RPMI7951 (cell line): Measurements from ENCODE around the gene TVP23C. TPM values are rescaled to one million over a fixed set of nuclear protein-coding genes. Genes with fewer than 3 reads are reported as not detected.
A peak's percentile ranks its signal among the peaks of the same experiment; 100 is the strongest.

Source experiments
- DNase-seq: peaks from one replicate; pipeline ENCODE4 v3.0.0-alpha.2; 2012; ENCODE audit warnings: low read depth
- total RNA-seq: library from RNA; depleted of rRNA; stranded (reverse); fragments of >200 nt; shearing (Covaris generic); gene quantifications from 2 replicates; pipeline ENCODE4 v1.2.3, GENCODE V29; 2014; rRNA removed

TVP23C gene
- total RNA-seq, 1 experiment from 2014 or later = 9.7 TPM

DNA sequence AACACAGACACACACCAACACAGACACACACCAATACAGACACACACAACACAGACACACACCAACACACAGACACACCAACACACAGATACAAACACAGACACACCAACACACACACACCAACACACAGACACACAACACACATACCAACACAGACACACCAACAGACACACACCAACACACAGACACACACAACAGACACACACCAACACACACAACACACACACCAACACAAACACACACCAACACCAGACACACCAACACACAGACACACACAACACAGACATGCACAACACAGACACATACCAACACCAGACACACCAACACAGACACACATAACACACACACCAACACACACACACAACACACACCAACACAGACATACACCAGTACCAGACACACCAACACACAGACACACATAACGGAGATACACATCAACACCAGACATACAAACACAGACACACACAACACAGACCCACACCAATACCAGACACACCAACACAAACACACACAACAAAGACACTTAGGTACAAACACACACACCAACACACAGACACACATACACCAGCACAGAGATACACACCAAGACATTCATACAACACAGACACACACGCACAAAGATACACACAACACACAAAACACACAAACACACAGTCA, 98.1 kb downstream of the TVP23C start:
- DNase-seq = no peak

DNA sequence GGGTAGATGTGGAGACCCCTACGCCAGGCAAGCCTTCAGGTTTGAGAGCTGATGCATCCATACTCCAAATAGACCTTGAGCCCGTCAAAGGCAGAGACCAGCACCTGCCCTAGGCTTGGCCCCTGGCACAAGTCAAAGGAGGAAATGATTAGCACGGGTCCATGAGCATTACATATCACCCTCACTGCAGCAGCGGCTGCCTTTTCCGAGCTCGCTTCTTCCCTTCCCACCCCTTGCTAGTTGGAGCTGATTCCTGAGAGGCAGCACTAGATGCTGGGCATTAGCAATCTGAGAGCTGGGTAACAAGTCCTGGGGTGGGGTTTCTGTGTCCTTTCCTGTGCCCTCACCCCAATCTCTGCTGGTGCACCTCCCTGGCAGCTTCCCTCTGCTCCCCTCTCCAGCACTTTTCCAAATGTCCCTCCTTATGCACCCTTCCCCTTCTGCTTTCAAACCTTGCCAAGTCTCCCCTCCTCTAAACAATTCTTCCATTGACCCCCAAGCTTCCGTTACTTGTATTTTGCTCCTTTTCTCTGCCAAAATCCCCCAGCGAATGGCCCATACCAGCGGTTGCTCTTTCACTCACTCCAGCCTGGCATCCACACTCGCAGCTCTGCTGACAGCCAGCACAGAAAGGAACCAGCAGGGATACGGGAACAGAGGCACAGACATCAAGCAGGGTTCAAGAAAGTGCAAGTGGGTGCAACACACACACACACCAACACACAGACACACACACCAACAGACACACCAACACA, 98.9 kb downstream of the TVP23C start:
- DNase-seq = no peak

DNA sequence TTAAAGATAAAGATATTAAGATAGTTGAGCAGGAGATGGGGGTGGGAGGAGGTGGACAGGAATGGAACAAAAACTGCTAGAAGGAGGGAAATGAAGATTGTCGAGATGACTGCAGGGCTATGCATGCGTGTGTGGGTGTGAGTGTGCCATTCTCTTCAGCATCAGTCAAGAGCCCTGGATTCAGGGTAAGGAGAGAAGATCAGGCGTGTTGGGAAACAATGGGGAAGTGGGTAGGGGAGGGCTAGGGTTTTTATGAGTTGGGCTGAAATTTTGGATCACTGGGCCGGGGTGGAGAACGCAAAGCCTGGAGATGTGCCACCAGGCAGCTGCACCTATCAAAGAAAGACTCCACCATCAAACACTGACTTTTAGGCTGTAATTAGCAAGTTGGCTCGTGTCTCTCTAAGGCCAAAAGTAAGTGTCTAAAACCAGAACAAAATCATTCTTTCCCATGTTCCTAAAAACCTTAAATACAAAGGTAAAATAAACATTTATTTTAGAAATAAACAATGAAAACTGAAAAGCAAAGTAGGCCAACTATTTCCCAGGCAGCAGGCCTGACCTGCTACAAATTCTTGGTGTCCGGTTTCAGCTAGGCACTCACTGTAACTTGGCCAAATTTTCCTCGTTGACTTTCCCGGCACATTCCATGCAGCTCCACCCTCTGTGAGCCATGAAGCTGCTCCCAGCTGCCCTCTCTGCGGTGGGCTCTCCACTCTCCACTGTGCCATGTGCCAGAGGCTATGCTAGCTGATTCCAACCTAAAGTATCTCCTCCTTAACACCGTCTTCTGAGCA, 100.1 kb downstream of the TVP23C start:
- peak; percentile 78 for DNase-seq

DNA sequence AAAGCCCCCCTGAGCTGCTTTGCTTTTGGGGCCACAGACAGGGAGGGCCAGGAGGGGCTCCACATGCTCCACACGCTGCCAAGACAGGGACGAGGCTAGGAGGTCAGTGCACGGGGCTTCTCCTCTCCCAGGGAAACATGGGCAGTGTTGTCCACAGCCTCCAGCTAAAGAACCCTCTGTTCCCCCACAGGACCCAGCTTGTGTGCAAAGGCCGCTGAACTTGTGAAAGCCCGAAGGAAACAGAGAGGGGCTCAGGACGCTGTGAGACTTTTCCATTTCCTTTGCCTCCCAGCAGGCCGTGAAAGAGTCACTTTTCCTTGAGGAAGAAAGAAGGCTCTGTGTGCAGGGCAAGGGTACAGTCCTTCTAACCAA, 105.6 kb downstream of the TVP23C start:
- peak; percentile 50 for DNase-seq

DNA sequence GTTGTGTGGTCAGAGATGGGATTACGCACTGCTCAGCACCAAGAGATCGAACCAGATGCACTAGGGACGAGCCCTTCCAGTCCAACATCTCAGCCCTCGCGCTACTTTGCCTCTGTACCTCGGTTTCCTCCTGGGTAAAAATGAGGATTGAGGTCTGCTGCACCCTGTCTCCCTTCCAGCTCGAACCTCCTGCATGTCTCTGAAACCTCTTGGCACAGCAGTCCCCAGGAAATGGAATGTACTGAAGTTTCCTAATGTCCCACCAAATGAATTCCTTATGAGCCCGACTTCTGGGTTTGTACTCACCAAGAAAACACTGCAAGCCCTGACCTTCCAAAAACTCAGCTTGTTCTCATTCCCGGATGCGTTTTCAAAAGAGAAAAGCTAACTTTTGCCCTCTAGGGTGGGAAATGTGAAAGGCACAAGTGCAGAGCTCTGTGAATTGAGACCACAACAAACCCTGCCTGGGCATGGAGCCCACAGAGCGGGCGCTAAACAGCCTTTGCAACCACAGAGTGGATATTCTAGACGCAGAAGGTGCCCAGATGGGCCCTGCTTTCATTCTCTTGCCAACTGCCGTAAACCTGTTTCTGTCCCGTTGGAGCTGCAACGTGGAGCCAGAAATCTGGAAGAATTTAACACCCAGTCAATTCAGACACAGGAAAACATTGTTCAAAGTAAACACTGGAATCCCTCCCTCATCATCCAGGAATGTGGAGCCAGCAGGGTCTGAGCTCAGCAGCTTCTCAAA, 106.1 kb downstream of the TVP23C start:
- DNase-seq = peak; percentile 95

DNA sequence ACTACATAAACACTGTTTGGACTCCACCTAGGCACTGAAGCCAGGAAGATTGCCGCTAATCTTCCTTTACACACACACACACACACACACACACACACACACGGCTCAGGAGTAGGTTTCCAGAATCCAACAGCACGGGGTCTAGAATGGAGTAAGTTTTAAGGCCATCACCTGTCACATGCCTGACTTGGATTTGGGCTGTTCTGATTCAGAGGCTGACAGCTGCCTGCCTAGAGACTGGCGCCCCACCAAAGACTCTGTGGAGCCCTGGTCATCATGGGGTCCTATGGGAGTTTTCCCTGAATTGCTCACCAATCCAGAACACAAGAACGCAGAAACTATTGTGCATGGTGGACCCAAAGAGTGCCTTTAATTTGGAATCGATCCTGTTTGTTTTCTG, 106.8 kb downstream of the TVP23C start:
- DNase-seq = no peak

DNA sequence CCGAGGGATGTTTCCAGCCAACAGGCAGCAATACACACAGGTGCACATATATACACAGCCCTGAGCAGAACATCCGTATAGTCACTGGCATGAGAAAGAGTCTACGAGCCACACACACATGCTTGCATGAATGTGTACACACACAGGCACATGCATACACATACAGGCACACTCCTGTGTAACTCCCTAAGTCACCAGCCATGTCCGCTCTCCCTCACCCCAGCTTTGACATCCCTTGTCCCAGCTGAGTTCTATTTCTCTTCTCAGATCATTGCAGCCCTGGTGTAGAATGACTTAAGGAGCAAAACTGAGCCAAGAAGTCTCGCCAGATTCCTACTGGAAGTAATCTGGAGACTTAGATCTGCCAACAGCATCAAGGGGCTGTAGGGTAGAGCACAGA, 108.9 kb downstream of the TVP23C start:
- no peak for DNase-seq

DNA sequence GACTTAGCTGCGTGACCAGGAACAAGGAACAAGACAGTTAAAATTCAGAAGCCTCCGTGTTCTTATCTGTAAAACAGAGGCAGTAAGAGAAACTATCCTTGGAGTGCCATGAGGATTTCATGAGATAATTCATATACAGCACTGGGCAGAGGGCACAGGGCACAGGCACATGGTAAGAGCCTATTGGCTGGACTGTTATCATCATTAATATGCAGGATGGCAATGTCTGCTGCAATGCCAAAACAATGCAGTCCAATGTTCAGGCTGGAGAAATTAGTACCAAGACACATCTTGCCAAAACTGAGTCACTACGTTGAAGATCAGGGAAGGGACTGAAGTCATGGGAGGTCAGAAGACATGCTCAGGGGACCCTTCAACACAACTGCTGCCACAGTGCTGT, 109.5 kb downstream of the TVP23C start:
- no peak for DNase-seq

DNA sequence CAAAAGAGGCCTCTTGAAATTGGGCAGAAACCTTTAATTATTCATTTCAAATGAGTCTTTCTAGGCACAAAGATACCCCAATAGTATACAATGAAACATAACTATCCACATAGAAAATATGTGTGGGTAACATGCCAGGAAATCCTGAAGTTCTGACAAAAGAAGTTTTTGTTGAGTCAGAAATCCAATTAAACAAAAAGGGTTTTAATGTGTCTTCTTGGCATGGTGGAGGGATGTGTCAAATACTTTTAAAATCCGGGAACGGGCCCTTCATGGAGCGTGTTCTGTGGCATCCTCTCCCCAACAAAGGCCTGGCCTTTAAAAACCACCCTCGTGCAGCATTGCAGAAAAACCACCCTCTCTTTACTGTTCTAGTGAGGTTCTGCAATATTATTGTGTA, 110.0 kb downstream of the TVP23C start:
- DNase-seq = peak; percentile 25

DNA sequence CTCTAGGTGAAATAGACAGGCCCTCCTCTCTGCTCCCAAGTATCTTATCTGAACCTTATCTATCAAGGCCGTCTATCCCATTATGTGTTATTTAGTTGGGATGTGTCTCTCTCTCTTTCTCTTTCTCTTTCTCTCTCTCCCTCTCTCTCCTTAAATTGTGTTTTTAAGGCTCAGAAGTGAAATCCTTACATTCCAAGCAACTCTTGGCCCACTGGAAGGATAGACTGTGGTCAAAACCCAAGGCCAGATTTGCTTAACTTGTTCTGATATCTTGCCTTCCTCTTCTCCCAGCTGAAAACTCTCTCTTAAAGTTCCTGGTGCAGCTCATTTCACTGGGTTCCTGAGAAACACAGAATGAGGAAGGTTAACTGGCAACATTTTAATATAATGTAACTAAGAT, 110.5 kb downstream of the TVP23C start:
- no peak for DNase-seq

Other genes starting within 250 kb of the TVP23C start
- gene TEKT3, start 221.9 kb downstream of the TVP23C start, total RNA-seq = 0.49 TPM in 1 of 2 replicates, not detected in the other
- gene CDRT4, start 95.9 kb downstream of the TVP23C start, total RNA-seq = 0.24 and 0.49 TPM in 2 replicates
- gene FBXW10B, start 56.2 kb upstream of the TVP23C start, total RNA-seq = 0.12 and 1.1 TPM in 2 replicates
- 66.2 and 74.4 TPM in 2 replicates for gene TRIM16, start 120.8 kb upstream of the TVP23C start, total RNA-seq
- 23.0 and 26.2 TPM in 2 replicates for gene ZNF286A, start 136.3 kb upstream of the TVP23C start, total RNA-seq
- not detected in 2 replicates for gene TBC1D26, start 168.8 kb upstream of the TVP23C start, total RNA-seq